NCI-H1417 (cell line): Measurements from ENCODE around the gene TBX3.
A peak's percentile ranks its signal among the peaks of the same experiment; 100 is the strongest.

Source experiments
- DNase-seq, 3 experiments: peaks; one replicate each; lab custom pipeline; 2025; lab: John Stamatoyannopoulos, UW

TBX3 gene

GRCh38 chr12:114682785-114683708 is 928 bp downstream of the TBX3 start:
- peak in 1 of 3 experiments; percentile 53 for DNase-seq

GRCh38 chr12:114682106-114682784 is 1.7 kb downstream of the TBX3 start:
- no peak for DNase-seq

- peak in 1 of 3 experiments; percentile 26 for DNase-seq
These were observed 2.7 kb downstream of the TBX3 start for GRCh38 chr12:114681116-114681871.

- DNase-seq = no peak
These were observed 3.3 kb downstream of the TBX3 start for GRCh38 chr12:114680604-114681069.

DNA sequence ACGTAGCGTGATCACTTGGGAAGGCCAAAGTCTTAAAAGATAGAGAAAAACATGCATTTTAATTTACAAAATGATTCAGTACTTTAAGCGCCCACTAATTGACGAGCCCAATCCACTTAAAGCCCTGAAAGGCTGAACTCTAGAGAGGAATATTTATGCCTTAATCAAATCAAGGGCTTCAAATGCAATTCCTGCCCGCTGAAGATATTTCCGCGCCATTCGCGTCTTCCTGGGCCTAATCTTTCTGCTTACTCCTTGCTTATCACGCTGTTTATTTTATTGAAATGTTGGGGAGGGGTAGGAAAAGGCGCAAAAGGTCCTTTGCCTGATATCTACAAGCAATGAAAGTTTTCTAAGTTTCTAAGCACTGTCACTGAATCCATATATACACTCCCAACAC is 4.0 kb downstream of the TBX3 start:
- no peak for DNase-seq

DNA sequence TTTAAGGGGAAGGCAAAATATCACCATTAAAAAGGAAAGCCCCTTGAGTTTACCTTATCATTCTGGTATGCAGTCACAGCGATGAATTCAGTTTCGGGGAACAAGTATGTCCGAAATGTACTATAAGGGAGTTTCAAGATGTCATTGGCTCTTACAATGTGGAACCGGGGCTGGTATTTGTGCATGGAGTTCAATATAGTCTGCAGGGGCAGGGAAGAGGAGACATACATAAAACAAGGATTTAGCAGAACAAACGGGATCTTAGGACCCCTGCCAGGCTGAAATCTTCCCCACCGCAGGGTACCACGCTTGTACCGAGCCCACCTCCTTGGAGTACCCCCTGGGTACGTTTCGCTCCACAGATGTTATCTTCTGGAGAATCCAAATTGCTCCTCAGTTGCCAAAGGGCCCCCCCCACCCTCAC is 4.5 kb downstream of the TBX3 start:
- DNase-seq = no peak

GRCh38 chr12:114678718-114679117 is 5.3 kb downstream of the TBX3 start:
- DNase-seq = no peak

DNA sequence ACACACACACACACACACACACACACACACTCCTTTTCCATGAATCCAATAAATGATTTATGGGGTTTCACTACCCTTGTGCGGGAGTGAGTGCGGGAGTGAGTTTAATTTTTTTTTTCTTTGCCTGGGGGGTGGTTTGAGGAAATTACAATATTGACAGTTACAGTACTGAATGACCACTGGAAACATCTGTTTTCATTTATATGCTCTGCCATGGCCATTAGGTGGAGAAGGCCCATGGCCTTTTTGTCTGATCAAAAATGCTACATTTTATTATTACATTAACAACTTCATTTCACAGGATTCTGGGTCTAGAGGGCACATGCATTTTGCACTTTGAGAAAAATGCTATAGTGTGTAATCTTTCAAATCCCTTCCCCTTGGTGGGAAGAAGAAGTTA is 5.9 kb downstream of the TBX3 start:
- DNase-seq = no peak

- no peak for DNase-seq
These were observed 7.7 kb downstream of the TBX3 start for GRCh38 chr12:114676142-114676741.

- no peak for DNase-seq
These were observed 9.5 kb downstream of the TBX3 start for GRCh38 chr12:114674251-114675047.

GRCh38 chr12:114673901-114674250 is 10.1 kb downstream of the TBX3 start:
- DNase-seq = no peak

DNA sequence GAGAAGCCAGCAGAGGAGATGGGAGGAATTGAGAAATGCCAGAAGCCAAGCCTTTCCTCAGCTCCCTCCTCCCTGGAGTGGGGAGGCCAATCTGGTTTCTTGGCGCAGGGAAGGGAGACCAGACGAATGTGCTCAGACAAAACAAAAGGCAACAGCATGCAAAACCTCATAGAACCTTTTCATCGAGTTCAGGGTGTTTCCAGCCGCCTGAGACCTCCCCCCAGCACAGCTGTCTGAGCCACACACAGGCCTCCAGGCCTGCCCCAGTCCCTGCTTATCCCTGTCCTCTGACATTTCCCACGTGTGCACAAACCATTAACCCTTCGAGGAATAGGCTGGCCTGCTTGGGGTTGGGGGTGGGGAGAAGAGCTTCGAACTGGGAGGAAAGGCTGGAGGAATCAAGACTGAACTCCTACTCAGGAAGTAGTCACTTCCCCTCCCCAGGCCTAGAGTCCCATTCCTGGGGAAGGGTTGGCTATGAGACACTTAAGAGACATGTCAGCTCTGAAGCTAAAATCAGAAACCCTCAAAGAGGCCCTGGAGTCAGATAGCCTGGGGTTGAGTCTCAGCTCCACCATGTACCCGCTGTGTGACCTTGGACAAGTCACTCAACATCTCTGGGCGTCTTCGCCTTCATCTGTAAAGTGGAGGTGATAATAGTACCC is 10.7 kb downstream of the TBX3 start:
- DNase-seq = no peak

DNA sequence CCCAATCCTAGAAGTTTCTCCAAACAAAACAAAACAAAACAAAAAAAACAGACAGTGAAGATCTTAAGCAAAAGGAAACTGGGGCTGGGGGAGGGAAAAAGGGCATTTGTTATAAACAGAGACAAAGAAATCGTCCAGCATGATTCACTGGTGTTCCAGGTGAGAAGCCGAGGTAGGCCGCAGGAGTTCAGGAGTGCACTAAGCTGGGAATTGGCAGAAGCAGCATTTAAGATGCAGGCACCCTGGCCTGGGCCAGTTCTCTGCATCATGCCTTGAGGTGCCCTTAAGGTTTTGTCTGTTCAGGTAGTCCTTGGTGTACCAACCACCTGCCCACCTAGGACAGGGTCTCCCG is 11.2 kb downstream of the TBX3 start:
- DNase-seq = no peak

GRCh38 chr12:114671443-114672411 is 12.2 kb downstream of the TBX3 start:
- no peak for DNase-seq

DNA sequence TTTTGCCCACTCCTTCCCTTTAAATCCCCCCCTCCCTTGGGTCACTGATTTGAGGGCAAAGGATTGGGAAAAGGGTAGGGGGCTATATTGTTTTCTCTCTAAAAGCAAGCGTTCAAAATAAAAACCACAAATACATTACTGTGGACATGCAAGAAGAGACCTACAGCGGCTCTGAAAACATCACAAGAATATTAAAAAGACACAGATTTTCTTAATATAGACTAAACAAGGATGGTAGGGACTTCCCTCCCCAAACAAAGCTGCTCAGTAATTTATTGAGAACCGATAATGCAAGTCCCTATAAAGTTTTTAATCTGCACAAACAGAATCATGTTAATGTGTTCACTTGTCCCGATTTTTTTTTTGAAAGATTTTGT is 12.9 kb downstream of the TBX3 start:
- DNase-seq = no peak

GRCh38 chr12:114670291-114670980 is 13.5 kb downstream of the TBX3 start:
- DNase-seq = no peak

- no peak for DNase-seq
These were observed 14.3 kb downstream of the TBX3 start for GRCh38 chr12:114669401-114670290.

DNA sequence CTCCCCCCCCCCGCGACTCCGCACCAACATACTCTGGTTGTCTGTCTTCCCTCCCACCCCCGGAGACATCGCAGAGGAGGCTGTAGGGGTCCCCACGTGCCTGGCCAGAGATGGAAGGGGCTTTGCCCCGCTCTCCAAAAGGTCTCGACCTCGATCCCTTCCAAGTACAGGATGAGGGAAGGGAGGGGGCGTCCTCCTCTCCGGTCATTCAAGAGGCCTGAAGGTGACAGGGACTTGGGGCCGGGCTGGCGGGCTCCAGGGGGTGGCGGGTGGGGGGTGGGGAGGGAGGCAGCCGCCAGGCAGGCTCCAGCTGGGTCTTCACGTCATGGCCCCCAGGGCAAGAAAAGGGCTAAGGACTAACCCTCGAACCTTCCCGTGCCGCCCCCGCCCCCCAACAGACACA is 15.1 kb downstream of the TBX3 start:
- DNase-seq = no peak
